GM18868 (cell line): Measurements from ENCODE around the gene SOHLH1.
"Not testable (repeated sequence)": the region's sequence is repeated elsewhere in the genome, so short reads cannot be mapped to it uniquely, and the experiment has no call there.

Experiments
- ATAC-seq: cut with Tn5 transposase; IDR thresholded peaks from one replicate; pipeline ENCODE4 v1.9.1; 2021; ENCODE audit warnings: mild to moderate bottlenecking, moderate library complexity; ENCODE audit not compliant: unreplicated experiment

Gene SOHLH1

GRCh38 chr9:135681161-135681560 lies 18.1 kb downstream of the SOHLH1 start:
- no peak for ATAC-seq

GRCh38 chr9:135680056-135680455 lies 19.2 kb downstream of the SOHLH1 start:
- no peak for ATAC-seq

- no peak for ATAC-seq
These were observed 20.9 kb downstream of the SOHLH1 start for GRCh38 chr9:135678236-135679017.

GRCh38 chr9:135677641-135678168 lies 21.6 kb downstream of the SOHLH1 start:
- ATAC-seq: no peak

- no peak for ATAC-seq
These were observed 22.4 kb downstream of the SOHLH1 start for GRCh38 chr9:135676891-135677290.

- ATAC-seq: no peak
These were observed 24.3 kb downstream of the SOHLH1 start for GRCh38 chr9:135674977-135675376.

- ATAC-seq: no peak
These were observed 25.3 kb downstream of the SOHLH1 start for GRCh38 chr9:135673941-135674340.

- not testable (repeated sequence) for ATAC-seq
These were observed 26.5 kb downstream of the SOHLH1 start for GRCh38 chr9:135672786-135673185.

GRCh38 chr9:135671591-135672041 lies 27.7 kb downstream of the SOHLH1 start:
- ATAC-seq: no peak

GRCh38 chr9:135670721-135671590 lies 28.3 kb downstream of the SOHLH1 start:
- ATAC-seq: no peak

GRCh38 chr9:135669616-135670285 lies 29.5 kb downstream of the SOHLH1 start:
- no peak for ATAC-seq

- not testable (repeated sequence) for ATAC-seq
These were observed 30.3 kb downstream of the SOHLH1 start for GRCh38 chr9:135669018-135669417.

GRCh38 chr9:135667463-135668001 lies 31.7 kb downstream of the SOHLH1 start:
- no peak for ATAC-seq

- ATAC-seq: no peak
These were observed 32.5 kb downstream of the SOHLH1 start for GRCh38 chr9:135666534-135667462.

- no peak for ATAC-seq
These were observed 33.5 kb downstream of the SOHLH1 start for GRCh38 chr9:135665795-135666189.

GRCh38 chr9:135664801-135665794 lies 34.2 kb downstream of the SOHLH1 start:
- no peak for ATAC-seq

GRCh38 chr9:135664266-135664665 lies 35.0 kb downstream of the SOHLH1 start:
- ATAC-seq: no peak

GRCh38 chr9:135663857-135664256 lies 35.4 kb downstream of the SOHLH1 start:
- ATAC-seq: no peak

- ATAC-seq: no peak
These were observed 35.9 kb downstream of the SOHLH1 start for GRCh38 chr9:135663451-135663770.
